SU-DHL-6 (cell line): ENCODE measurements around the gene RAI1.
"Not testable (repeated sequence)": the region's sequence is repeated elsewhere in the genome, so short reads cannot be mapped to it uniquely, and the experiment has no call there.

ENCODE experiments used
- H2AFZ ChIP-seq: fragments of 200-600 bp; sonication (generic); 2 replicates; pipeline ENCODE4 v1.6.1; 2014; ENCODE audit warnings: low read depth, mild to moderate bottlenecking, moderate library complexity, mixed read lengths, antibody characterized with exemption, low read length; ENCODE audit not compliant: severe bottlenecking
- H3F3A ChIP-seq: fragments of 200-600 bp; shearing (Covaris generic); 2 replicates; pipeline ENCODE4 v1.6.0; 2016; ENCODE audit warnings: antibody characterized with exemption, mild to moderate bottlenecking; ENCODE audit not compliant: insufficient read depth
- H3K27ac ChIP-seq: fragments of 200-600 bp; sonication (generic); 2 replicates; pipeline ENCODE4 v1.5.1; 2016; ENCODE audit warnings: low read depth, mild to moderate bottlenecking, low read length, moderate library complexity, mixed read lengths
- H3K27me3 ChIP-seq: fragments of 200-600 bp; sonication (generic), shearing (Covaris generic); 2 replicates; pipeline ENCODE4 v1.6.0; 2014; ENCODE audit warnings: mild to moderate bottlenecking, low read length
- H3K36me3 ChIP-seq: fragments of 200-600 bp; sonication (generic); 2 replicates; pipeline ENCODE4 v1.6.1; 2014; ENCODE audit warnings: mild to moderate bottlenecking, low read length, mixed read lengths
- H3K4me2 ChIP-seq: fragments of 300-600, 200-600 bp; shearing (Covaris generic), sonication (generic); 2 replicates; pipeline ENCODE4 v1.6.0; 2014; ENCODE audit warnings: low read length, low read depth, mild to moderate bottlenecking; ENCODE audit not compliant: poor library complexity, severe bottlenecking
- H3K4me3 ChIP-seq: fragments of 200-600 bp; sonication (generic); 2 replicates; pipeline ENCODE4 v1.5.1; 2014; ENCODE audit warnings: antibody characterized with exemption, low read length, mild to moderate bottlenecking, mixed read lengths; ENCODE audit not compliant: insufficient read depth, poor library complexity, severe bottlenecking
- H3K79me2 ChIP-seq: fragments of 200-600 bp; sonication (generic); 2 replicates; pipeline ENCODE4 v1.6.1; 2014; ENCODE audit warnings: mild to moderate bottlenecking, low read length, moderate library complexity; ENCODE audit not compliant: insufficient read depth
- H3K9ac ChIP-seq: fragments of 200-600 bp; sonication (generic); 2 replicates; pipeline ENCODE4 v1.7.0; 2014; ENCODE audit warnings: mild to moderate bottlenecking, low read length
- H3K9me2 ChIP-seq: fragments of 200-600 bp; sonication (generic); replicated peaks from 2 replicates; pipeline ENCODE4 v1.6.1; 2014; ENCODE audit warnings: low read length; ENCODE audit not compliant: insufficient read depth
- H3K9me3 ChIP-seq: fragments of 200-600 bp; sonication (generic); 2 replicates; pipeline ENCODE4 v1.6.1; 2014; ENCODE audit warnings: low read length, mixed read lengths; ENCODE audit not compliant: insufficient read depth
- H4K20me1 ChIP-seq: fragments of 200-600 bp; sonication (generic); 2 replicates; pipeline ENCODE4 v1.6.1; 2014; ENCODE audit warnings: low read depth, mild to moderate bottlenecking, antibody characterized with exemption, low read length, moderate library complexity, mixed read lengths
- CTCF ChIP-seq: fragments of 200-600 bp; sonication (generic); IDR thresholded peaks from one replicate; pipeline ENCODE4 v1.5.1; 2017; ENCODE audit warnings: antibody characterized with exemption, mild to moderate bottlenecking, low read length, moderate library complexity; ENCODE audit not compliant: insufficient read depth, poor library complexity, severe bottlenecking
- EZH2phosphoT487 ChIP-seq: fragments of 200-600 bp; sonication (generic), shearing (Covaris generic); conservative IDR thresholded peaks from 2 replicates; pipeline ENCODE4 v1.6.1; 2018; ENCODE audit warnings: mild to moderate bottlenecking, antibody characterized with exemption, low read length, moderate library complexity, mixed read lengths

The RAI1 gene

GRCh38 chr17:17675925-17676534 is 5.2 kb upstream of the RAI1 start:
- no peaks in the 10 kb centered on the region for H3K9me3 ChIP-seq
- H2AFZ ChIP-seq, result no peak overlapping the region
- no peaks in the 10 kb centered on the region for H4K20me1 ChIP-seq
- H3K9ac ChIP-seq, result no peak overlapping the region
- H3K79me2 ChIP-seq, result no peaks in the 10 kb centered on the region
- TF ChIP-seq CTCF (no peak), EZH2phosphoT487 (no peak)
- no peak overlapping the region for H3K4me2 ChIP-seq
- H3K9me2 ChIP-seq, result no peaks in the 10 kb centered on the region
- no peaks in the 10 kb centered on the region for H3K36me3 ChIP-seq
- H3K27me3 ChIP-seq, result no peaks in the 10 kb centered on the region
- H3K4me3 ChIP-seq, result no peak overlapping the region
- H3K27ac ChIP-seq, result no peak overlapping the region
- no peaks in the 10 kb centered on the region for H3F3A ChIP-seq

- TF ChIP-seq CTCF (no peak), EZH2phosphoT487 (no peak)
- Histone ChIP-seq H3K9me2 (no peaks in the 10 kb centered on the region), H3K9ac (no peak overlapping the region), H3K79me2 (no peaks in the 10 kb centered on the region), H3F3A (no peaks in the 10 kb centered on the region), H3K9me3 (no peaks in the 10 kb centered on the region), H4K20me1 (no peaks in the 10 kb centered on the region), H3K4me2 (no peak overlapping the region), H3K36me3 (no peaks in the 10 kb centered on the region), H3K27me3 (no peaks in the 10 kb centered on the region), H3K4me3 (no peak overlapping the region), H2AFZ (no peak overlapping the region), H3K27ac (no peak overlapping the region)
Measured at GRCh38 chr17:17676752-17677151, 4.5 kb upstream of the RAI1 start.

- no peaks in the 10 kb centered on the region for H3K79me2 ChIP-seq
- H4K20me1 ChIP-seq, result no peaks in the 10 kb centered on the region
- no peaks in the 10 kb centered on the region for H3K36me3 ChIP-seq
- H2AFZ ChIP-seq, result no peak overlapping the region
- no peaks in the 10 kb centered on the region for H3K9me3 ChIP-seq
- H3K9ac ChIP-seq, result no peak overlapping the region
- no peaks in the 10 kb centered on the region for H3F3A ChIP-seq
- TF ChIP-seq CTCF, result no peak
- TF ChIP-seq EZH2phosphoT487, result no peak
- no peak overlapping the region for H3K4me3 ChIP-seq
- no peaks in the 10 kb centered on the region for H3K9me2 ChIP-seq
- no peaks in the 10 kb centered on the region for H3K27me3 ChIP-seq
- H3K27ac ChIP-seq, result no peak overlapping the region
- H3K4me2 ChIP-seq, result no peak overlapping the region
Measured at GRCh38 chr17:17677299-17678040, 3.8 kb upstream of the RAI1 start.

- H4K20me1 ChIP-seq, H3F3A ChIP-seq, H3K4me2 ChIP-seq, H3K9me2 ChIP-seq, H3K27ac ChIP-seq, H3K9ac ChIP-seq, H3K9me3 ChIP-seq, H3K4me3 ChIP-seq, H3K27me3 ChIP-seq, H2AFZ ChIP-seq, H3K36me3 ChIP-seq, H3K79me2 ChIP-seq: not testable (repeated sequence)
Measured at GRCh38 chr17:17678063-17678699, 3.1 kb upstream of the RAI1 start.
